ENCODE measurements around the gene HGFAC.
"Not testable (repeated sequence)": the region's sequence is repeated elsewhere in the genome, so short reads cannot be mapped to it uniquely, and the experiment has no call there.

Gene HGFAC

GRCh38 chr4:3451956-3452355, 10.2 kb downstream of the HGFAC start:
- no peak overlapping the region for H3K4me3 ChIP-seq (replicated peaks; ENCODE audit: insufficient read depth, low read length)
- no peak overlapping the region for H3K27ac ChIP-seq (replicated peaks)
- TF ChIP-seq REST (IDR thresholded peaks at IDR 0.05; ENCODE audit: insufficient replicate concordance, low read depth), result no peak
- TF ChIP-seq SPI1 (IDR thresholded peaks at IDR 0.05; ENCODE audit: borderline replicate concordance, low read depth), result no peak
- TF ChIP-seq CTCF (IDR thresholded peaks at IDR 0.05; ENCODE audit: insufficient read depth, low read length), result no peak
- no peak for TF ChIP-seq POLR2AphosphoS5 (IDR thresholded peaks at IDR 0.05; ENCODE audit: low read depth)
- no peak for TF ChIP-seq GABPA (IDR thresholded peaks at IDR 0.05; ENCODE audit: low read depth)
- H3K27me3 ChIP-seq (ENCODE audit: insufficient read depth, poor library complexity, severe bottlenecking), result peaks cover 13% of the 10 kb centered on the region
- no peak for DNase-seq (ENCODE audit: low read depth in 1 of 2, low spot score in 1 of 2)

GRCh38 chr4:3452376-3452775, 10.6 kb downstream of the HGFAC start:
- Histone ChIP-seq H3K27ac (replicated peaks) (no peak overlapping the region), H3K4me3 (replicated peaks; ENCODE audit: insufficient read depth, low read length) (no peak overlapping the region), H3K27me3 (ENCODE audit: insufficient read depth, poor library complexity, severe bottlenecking) (peaks cover 13% of the 10 kb centered on the region)
- no peak for DNase-seq (ENCODE audit: low read depth in 1 of 2, low spot score in 1 of 2)
- no peak for TF ChIP-seq GABPA (IDR thresholded peaks at IDR 0.05; ENCODE audit: low read depth)

GRCh38 chr4:3455596-3455995, 13.8 kb downstream of the HGFAC start:
- H3K27ac ChIP-seq (replicated peaks); DNase-seq (ENCODE audit: low read depth in 1 of 2, low spot score in 1 of 2); H3K4me3 ChIP-seq (replicated peaks; ENCODE audit: insufficient read depth, low read length); H3K27me3 ChIP-seq (ENCODE audit: insufficient read depth, poor library complexity, severe bottlenecking): not testable (repeated sequence)

GRCh38 chr4:3458371-3458770, 16.6 kb downstream of the HGFAC start:
- Histone ChIP-seq H3K4me3 (replicated peaks; ENCODE audit: insufficient read depth, low read length) (no peak overlapping the region), H3K27ac (replicated peaks) (no peak overlapping the region), H3K27me3 (ENCODE audit: insufficient read depth, poor library complexity, severe bottlenecking) (peaks cover 14% of the 10 kb centered on the region)
- no peak for DNase-seq (ENCODE audit: low read depth in 1 of 2, low spot score in 1 of 2)
- TF ChIP-seq REST (IDR thresholded peaks at IDR 0.05; ENCODE audit: insufficient replicate concordance, low read depth) (no peak), GABPA (IDR thresholded peaks at IDR 0.05; ENCODE audit: low read depth) (no peak), SPI1 (IDR thresholded peaks at IDR 0.05; ENCODE audit: borderline replicate concordance, low read depth) (no peak)

- H3K27ac ChIP-seq (replicated peaks); DNase-seq (ENCODE audit: low read depth in 1 of 2, low spot score in 1 of 2); H3K4me3 ChIP-seq (replicated peaks; ENCODE audit: insufficient read depth, low read length): not testable (repeated sequence)
- peaks cover 22% of the 10 kb centered on the region for H3K27me3 ChIP-seq (ENCODE audit: insufficient read depth, poor library complexity, severe bottlenecking)
Observed at GRCh38 chr4:3459156-3459555, 17.4 kb downstream of the HGFAC start.

GRCh38 chr4:3460926-3461325, 19.2 kb downstream of the HGFAC start:
- peaks cover 31% of the 10 kb centered on the region for H3K27me3 ChIP-seq (ENCODE audit: insufficient read depth, poor library complexity, severe bottlenecking)
- DNase-seq (ENCODE audit: low read depth in 1 of 2, low spot score in 1 of 2), result no peak

More at GRCh38 chr4:3460926-3461325, 19.2 kb downstream of the HGFAC start:
- H3K27ac ChIP-seq (replicated peaks), result no peak overlapping the region
- H3K4me3 ChIP-seq (replicated peaks; ENCODE audit: insufficient read depth, low read length), result no peak overlapping the region
- TF ChIP-seq SPI1 (IDR thresholded peaks at IDR 0.05; ENCODE audit: borderline replicate concordance, low read depth), result no peak
- no peak for TF ChIP-seq REST (IDR thresholded peaks at IDR 0.05; ENCODE audit: insufficient replicate concordance, low read depth)
- TF ChIP-seq POLR2AphosphoS5 (IDR thresholded peaks at IDR 0.05; ENCODE audit: low read depth), result no peak
- TF ChIP-seq GABPA (IDR thresholded peaks at IDR 0.05; ENCODE audit: low read depth), result no peak
- no peak for TF ChIP-seq CTCF (IDR thresholded peaks at IDR 0.05; ENCODE audit: insufficient read depth, low read length)
